Measurements from ENCODE around the gene TNNC1. TPM values are rescaled to one million over a fixed set of nuclear protein-coding genes. Genes with fewer than 3 reads are reported as not detected.

Gene TNNC1
- total RNA-seq, 1 donor from 2014 or later: 0.58 TPM

DNA sequence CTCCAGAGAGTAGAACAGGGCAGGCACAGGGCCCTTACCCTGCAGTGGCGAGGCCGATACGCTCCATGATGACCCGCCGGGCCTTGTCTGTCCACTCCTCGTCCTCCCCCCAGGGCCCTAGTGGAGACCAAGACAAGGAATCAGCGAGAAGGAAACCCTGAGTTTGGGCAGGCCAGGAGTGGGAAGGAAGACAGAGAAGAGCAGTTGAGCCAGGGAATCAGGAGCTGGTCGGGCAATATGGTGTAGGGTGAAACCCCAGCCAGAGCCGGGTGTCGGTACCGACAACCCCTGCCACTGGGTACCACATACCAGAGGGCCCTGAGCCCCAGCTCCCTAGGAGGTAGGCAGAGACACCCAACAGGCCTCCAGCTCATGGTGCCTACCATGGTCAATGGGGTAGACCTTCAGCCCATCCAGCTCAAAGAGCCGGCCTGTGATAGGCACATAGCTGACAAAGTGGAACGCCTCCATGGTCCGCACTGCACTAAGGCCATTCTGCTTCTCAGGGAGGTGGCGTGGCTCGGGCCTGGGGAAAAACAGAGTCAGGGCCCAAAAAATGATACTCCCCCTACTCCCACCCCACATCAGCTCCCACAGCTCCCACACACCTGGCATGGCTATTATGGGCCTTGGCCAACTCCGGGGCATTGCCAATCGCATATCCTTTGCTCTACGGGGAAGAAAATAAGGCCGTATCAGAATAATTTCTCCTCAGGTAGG is 46.9 kb downstream of the TNNC1 start:
- TF ChIP-seq, protein P1, sequence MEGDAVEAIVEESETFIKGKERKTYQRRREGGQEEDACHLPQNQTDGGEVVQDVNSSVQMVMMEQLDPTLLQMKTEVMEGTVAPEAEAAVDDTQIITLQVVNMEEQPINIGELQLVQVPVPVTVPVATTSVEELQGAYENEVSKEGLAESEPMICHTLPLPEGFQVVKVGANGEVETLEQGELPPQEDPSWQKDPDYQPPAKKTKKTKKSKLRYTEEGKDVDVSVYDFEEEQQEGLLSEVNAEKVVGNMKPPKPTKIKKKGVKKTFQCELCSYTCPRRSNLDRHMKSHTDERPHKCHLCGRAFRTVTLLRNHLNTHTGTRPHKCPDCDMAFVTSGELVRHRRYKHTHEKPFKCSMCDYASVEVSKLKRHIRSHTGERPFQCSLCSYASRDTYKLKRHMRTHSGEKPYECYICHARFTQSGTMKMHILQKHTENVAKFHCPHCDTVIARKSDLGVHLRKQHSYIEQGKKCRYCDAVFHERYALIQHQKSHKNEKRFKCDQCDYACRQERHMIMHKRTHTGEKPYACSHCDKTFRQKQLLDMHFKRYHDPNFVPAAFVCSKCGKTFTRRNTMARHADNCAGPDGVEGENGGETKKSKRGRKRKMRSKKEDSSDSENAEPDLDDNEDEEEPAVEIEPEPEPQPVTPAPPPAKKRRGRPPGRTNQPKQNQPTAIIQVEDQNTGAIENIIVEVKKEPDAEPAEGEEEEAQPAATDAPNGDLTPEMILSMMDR (conservative IDR thresholded peaks at IDR 0.05; ENCODE audit: low read depth, low read length): no peak
- no peak overlapping the region for H3K4me3 ChIP-seq (ENCODE audit: low read depth, low read length)
- no peak for DNase-seq (ENCODE audit: low read depth)

DNA sequence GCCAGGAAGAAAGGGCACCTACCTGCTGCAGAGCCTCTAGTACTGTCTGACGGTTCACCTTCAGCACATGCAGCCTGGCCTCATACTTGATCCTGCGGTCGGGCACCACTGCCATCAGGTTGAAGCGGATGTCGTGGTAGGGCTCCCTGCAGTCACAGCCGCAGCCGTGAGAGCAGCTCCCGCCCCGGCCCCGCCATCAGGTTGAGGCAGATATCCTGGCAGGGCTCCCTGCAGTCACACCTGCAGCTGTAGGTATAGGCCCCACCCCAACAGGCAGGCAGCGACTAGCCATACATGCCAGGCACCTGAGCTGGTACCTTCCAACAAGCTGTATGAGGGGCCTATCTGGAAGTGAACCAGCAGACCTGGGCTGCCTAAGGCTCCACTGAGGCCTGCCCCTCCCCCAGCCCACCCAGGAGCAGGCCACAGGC is 47.6 kb downstream of the TNNC1 start:
- TF ChIP-seq, protein P1 (conservative IDR thresholded peaks at IDR 0.05; ENCODE audit: low read depth, low read length): no peak
- H3K4me3 ChIP-seq (ENCODE audit: low read depth, low read length): no peak overlapping the region
- no peak for DNase-seq (ENCODE audit: low read depth)

DNA sequence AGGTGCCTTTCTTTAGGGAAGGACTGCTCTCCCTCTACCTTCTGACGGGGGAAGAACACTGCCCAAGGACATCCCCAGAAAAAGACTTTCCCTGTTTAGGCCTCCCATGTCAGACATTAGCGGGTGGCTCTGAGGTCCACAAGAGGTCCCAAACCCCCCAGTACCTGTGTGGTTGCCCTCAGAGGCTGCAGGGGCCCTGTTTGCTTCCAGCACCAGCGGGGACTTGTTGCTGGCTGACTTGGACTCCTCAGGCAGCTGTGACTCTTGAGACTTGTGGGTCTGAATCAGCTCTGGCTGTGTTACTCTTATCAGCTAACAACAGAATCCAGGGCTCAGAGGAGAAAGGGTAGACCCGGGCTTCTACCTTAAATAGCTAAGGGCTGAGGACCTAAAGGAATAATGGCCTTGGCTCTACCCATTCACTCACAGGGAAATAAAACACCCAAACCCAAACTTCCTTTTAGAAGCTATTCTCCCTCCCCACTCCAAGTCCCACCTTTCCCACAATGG is 48.2 kb downstream of the TNNC1 start:
- no peak for DNase-seq (ENCODE audit: low read depth)
- no peak overlapping the region for H3K4me3 ChIP-seq (ENCODE audit: low read depth, low read length)
- TF ChIP-seq, protein P1 (conservative IDR thresholded peaks at IDR 0.05; ENCODE audit: low read depth, low read length): no peak

DNA sequence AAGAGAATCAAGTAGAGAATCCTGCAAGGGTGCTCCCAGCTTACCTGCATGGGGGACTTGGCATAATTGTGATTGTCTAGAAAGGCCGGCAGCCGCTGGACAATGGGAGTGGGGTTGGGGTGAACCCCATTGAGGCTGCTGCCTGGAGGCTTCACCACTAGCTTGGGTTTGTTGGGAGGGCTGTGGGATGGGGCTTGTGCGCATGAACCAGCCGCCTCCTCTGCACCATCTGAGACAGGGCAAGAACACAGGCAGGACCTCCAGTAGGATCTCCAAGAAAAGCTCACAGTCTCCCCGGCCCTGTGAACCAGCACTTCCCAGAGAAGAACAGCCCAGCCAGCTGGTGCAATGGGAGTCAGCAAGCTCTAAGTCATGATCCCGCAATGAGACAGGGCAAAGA is 48.8 kb downstream of the TNNC1 start:
- no peak overlapping the region for H3K4me3 ChIP-seq (ENCODE audit: low read depth, low read length)
- TF ChIP-seq, protein P1 (conservative IDR thresholded peaks at IDR 0.05; ENCODE audit: low read depth, low read length): no peak
- DNase-seq (ENCODE audit: low read depth): no peak

DNA sequence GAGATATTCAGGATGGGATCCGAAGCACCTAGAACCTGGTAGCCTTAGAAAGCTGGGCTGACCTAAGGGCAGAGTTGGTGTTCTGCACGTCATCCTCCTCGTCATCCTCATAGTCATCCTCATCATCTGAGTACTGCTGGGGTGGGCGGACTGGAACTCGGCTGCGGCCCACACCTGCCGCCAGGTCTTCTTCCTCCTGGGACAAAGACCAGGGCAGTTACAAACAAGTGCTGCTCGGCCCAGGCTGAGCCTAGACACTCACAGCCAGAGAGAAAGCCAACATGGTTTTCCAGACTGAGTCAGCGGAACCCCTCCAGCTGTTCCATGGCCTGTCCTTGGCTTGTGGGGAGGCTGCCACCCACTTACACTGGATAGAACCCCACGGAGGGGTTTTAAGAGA is 49.5 kb downstream of the TNNC1 start:
- no peak overlapping the region for H3K4me3 ChIP-seq (ENCODE audit: low read depth, low read length)
- DNase-seq (ENCODE audit: low read depth): no peak
- TF ChIP-seq, protein P1 (conservative IDR thresholded peaks at IDR 0.05; ENCODE audit: low read depth, low read length): no peak

DNA sequence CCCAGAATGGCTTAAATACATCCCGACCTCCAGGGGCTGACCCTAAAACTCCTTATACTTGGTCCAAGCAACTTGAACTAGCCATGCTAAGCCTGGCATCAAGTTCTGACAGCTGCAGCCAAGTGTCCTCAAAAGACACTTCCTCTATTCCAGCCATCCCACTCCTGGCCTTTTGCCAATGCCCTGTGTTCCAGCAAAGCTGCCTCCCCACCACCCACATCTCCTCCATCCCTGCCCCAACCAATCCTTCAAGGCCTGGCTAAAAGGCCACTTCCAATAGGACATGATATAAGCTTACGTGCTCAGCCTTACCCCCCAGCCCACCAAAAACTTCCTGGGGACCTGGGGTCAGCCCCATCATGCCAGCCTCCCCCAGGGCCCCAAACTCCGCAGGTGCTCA is 49.9 kb downstream of the TNNC1 start:
- TF ChIP-seq, protein P1 (conservative IDR thresholded peaks at IDR 0.05; ENCODE audit: low read depth, low read length): no peak
- no peak overlapping the region for H3K4me3 ChIP-seq (ENCODE audit: low read depth, low read length)
- no peak for DNase-seq (ENCODE audit: low read depth)

All from epithelial cell of proximal tubule (primary cell).